Upper lobe of left lung (tissue), 6 donors: ENCODE measurements around the gene ANGEL2. TPM values are rescaled to one million over a fixed set of nuclear protein-coding genes. Genes with fewer than 3 reads are reported as not detected.
A peak's percentile ranks its signal among the peaks of the same experiment; 100 is the strongest.

Experiments used
- ATAC-seq, 2 donors: fragments of 200-7000 bp; cut with Tn5 transposase; one replicate each; pipeline ENCODE4 v1.9.1; 2022; ENCODE audit warnings: mild to moderate bottlenecking in 2 of 2, moderate library complexity in 2 of 2; ENCODE audit not compliant: low FRiP score in 2 of 2
- DNase-seq, 2 donors: peaks; one replicate each; pipeline ENCODE4 v3.0.0-alpha.2; 2019 to 2020
- H3K27ac ChIP-seq, 4 donors: fragments of 200-600 bp; sonication (generic); one replicate each; pipeline ENCODE4 v1.5.1; 2016 to 2019
- H3K27me3 ChIP-seq, 4 donors: fragments of 200-600 bp; sonication (generic); one replicate each; pipeline ENCODE4 v1.5.1; 2017 to 2019
- H3K36me3 ChIP-seq, 4 donors: fragments of 200-600 bp; sonication (generic); one replicate each; pipeline ENCODE4 v1.5.1; 2016 to 2019
- H3K4me1 ChIP-seq, 4 donors: fragments of 200-600 bp; sonication (generic); one replicate each; pipeline ENCODE4 v1.5.1; 2018 to 2019
- H3K4me3 ChIP-seq, 4 donors: fragments of 200-600 bp; sonication (generic); one replicate each; pipeline ENCODE4 v1.5.1; 2017 to 2019; ENCODE audit warnings: mild to moderate bottlenecking in 2 of 4, moderate library complexity in 1 of 4
- H3K9me3 ChIP-seq, 4 donors: fragments of 200-600 bp; sonication (generic); one replicate each; pipeline ENCODE4 v1.5.1; 2018 to 2019
- CTCF ChIP-seq, 6 experiments: fragments of 450-650 bp in 4 of 6; fragments of 200-600 bp in 2 of 6; sonication (generic) in 2 of 6; IDR thresholded peaks; one replicate each; pipeline ENCODE4 v1.5.1; 2016 to 2019; ENCODE audit warnings: antibody characterized with exemption in 6 of 6
- EP300 ChIP-seq, 4 donors: sonication (generic); formaldehyde crosslinking; IDR thresholded peaks; one replicate each; pipeline ENCODE4 v1.5.1; 2017; ENCODE audit warnings: antibody characterized with exemption in 4 of 4, control low read depth in 2 of 4
- POLR2A ChIP-seq, 4 donors: fragments of 450-650 bp; IDR thresholded peaks; one replicate each; pipeline ENCODE4 v1.5.1; 2016 to 2017; ENCODE audit warnings: antibody characterized with exemption in 4 of 4, mild to moderate bottlenecking in 2 of 4
- POLR2AphosphoS5 ChIP-seq, 2 donors: sonication (generic); formaldehyde crosslinking; IDR thresholded peaks; one replicate each; pipeline ENCODE4 v1.5.1; 2017; ENCODE audit warnings: antibody characterized with exemption in 2 of 2
- WGBS, 2 donors: methylation state at CpG; one replicate each; pipeline ENCODE4 v1.1.5; 2017 to 2018; 5-methylcytosine and 5-hydroxymethylcytosine counted together
- total RNA-seq, 6 donors: library from RNA; depleted of rRNA in 4 of 6; stranded (reverse); fragments of >200 nt in 4 of 6; gene quantifications; one replicate each; pipeline versions ENCODE4 v1.1.0 to v1.2.1, GENCODE V29; 2016 to 2021
- donor health status: DM: no; HTN: no; CAD: no; lungs with moderate emphysema.
- donor health status: DM: no; HTN: yes; CAD: no; lungs with severe emphysema.

The ANGEL2 gene, protein sequence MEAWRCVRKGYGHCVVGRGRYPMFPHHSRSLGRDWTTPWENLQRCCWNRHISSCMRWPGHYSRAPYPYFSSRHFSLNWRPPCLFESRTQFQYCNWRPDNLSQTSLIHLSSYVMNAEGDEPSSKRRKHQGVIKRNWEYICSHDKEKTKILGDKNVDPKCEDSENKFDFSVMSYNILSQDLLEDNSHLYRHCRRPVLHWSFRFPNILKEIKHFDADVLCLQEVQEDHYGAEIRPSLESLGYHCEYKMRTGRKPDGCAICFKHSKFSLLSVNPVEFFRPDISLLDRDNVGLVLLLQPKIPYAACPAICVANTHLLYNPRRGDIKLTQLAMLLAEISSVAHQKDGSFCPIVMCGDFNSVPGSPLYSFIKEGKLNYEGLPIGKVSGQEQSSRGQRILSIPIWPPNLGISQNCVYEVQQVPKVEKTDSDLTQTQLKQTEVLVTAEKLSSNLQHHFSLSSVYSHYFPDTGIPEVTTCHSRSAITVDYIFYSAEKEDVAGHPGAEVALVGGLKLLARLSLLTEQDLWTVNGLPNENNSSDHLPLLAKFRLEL
- total RNA-seq: 10 to 100 TPM; 29.4 to 68.7 (median 35.6) TPM

- Histone ChIP-seq H3K27ac (peak within 1 kb of the TSS; percentile 85 to 94 (median 90)), H3K4me3 (peak within 1 kb of the TSS; percentile 60 to 89 (median 78)), H3K9me3 (no peaks in the 10 kb centered on the region), H3K27me3 (no peaks in the 10 kb centered on the region), H3K36me3 (peaks cover 0 to 22% (median 0%) of the 10 kb centered on the region in 4 donors), H3K4me1 (peaks cover 10 to 20% (median 16%) of the 10 kb centered on the region in 4 donors)
- ATAC-seq (peak; percentile 99), DNase-seq (peak; percentile 94 to 98)
- WGBS, 2 donors: 0% methylated on average over 56 of the region's 66 CpGs
- TF ChIP-seq POLR2A (IDR thresholded peaks at IDR 0.05) (peak in 3 of 4 donors; percentile 17 to 75 (median 74)), POLR2AphosphoS5 (IDR thresholded peaks at IDR 0.05) (peak in 1 of 2 donors; percentile 69), EP300 (IDR thresholded peaks at IDR 0.05) (no peak), CTCF (IDR thresholded peaks at IDR 0.05) (no peak)
Measured at GRCh38 chr1:213015099-213016050, at the start of gene ANGEL2. Gene ANGEL2 (minus strand): TSS chr1:213015867. CDS start chr1:213015671, 196 bp downstream.

DNA sequence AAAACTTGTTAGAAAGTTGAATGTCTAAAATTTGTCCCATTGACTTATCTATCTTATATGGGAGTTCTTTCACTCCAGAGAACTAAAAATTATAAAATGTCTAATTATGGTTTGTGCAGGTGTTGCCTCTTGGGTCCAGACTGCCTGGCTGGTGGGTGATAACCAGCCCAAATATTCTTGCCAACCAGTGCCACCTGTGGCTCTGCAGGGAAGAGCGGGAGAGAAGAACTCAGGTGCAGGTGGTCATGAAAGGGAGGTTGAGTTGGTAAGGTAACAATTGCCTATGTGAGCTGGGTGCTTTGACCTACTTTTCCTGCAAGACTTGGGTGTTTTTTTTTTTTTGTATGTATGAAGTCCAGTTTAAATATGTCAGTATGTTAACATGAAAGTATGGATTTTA lies 45.6 kb upstream of the ANGEL2 start:
- Histone ChIP-seq H3K4me3 (no peak overlapping the region), H3K27me3 (no peaks in the 10 kb centered on the region), H3K4me1 (peaks cover 0 to 5% (median 1%) of the 10 kb centered on the region in 4 donors), H3K36me3 (peaks cover 0 to 5% (median 0%) of the 10 kb centered on the region in 4 donors), H3K9me3 (no peaks in the 10 kb centered on the region), H3K27ac (no peak overlapping the region)
- no peak for DNase-seq
- no peak for TF ChIP-seq EP300 (IDR thresholded peaks at IDR 0.05)
- TF ChIP-seq POLR2A (IDR thresholded peaks at IDR 0.05): no peak
- no peak for TF ChIP-seq CTCF (IDR thresholded peaks at IDR 0.05)
- no peak for TF ChIP-seq POLR2AphosphoS5 (IDR thresholded peaks at IDR 0.05)
- ATAC-seq: no peak
- WGBS, 2 donors: 96 to 100% methylated on average over 1 of the region's 1 CpG

DNA sequence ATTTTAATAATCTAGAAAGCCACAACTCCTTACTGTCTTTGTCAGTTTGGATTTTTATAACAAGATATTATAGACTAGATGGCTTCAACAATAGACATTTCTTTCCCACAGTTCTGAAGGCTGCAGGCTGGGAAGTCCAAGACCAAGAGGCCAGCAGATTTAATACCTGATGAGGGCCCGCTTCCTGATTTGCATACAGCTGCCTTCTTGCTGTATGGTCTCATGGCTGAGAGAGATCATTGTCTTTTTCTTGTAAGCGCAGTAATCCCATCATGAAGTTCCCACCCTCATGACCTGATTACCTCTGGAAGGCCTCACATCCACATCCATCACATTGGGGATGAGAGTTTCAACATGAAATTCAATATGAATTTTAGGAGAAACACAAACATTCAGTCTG lies 45.2 kb upstream of the ANGEL2 start:
- H3K36me3 ChIP-seq: peaks cover 0 to 5% (median 0%) of the 10 kb centered on the region in 4 donors
- no peak for DNase-seq
- no peak overlapping the region for H3K27ac ChIP-seq
- no peak for TF ChIP-seq EP300 (IDR thresholded peaks at IDR 0.05)
- no peak for ATAC-seq
- H3K9me3 ChIP-seq: no peaks in the 10 kb centered on the region
- H3K4me1 ChIP-seq: peaks cover 0 to 5% (median 0%) of the 10 kb centered on the region in 4 donors
- no peaks in the 10 kb centered on the region for H3K27me3 ChIP-seq
- WGBS, 2 donors: 95 to 98% methylated on average over 2 of the region's 2 CpGs
- no peak overlapping the region for H3K4me3 ChIP-seq

DNA sequence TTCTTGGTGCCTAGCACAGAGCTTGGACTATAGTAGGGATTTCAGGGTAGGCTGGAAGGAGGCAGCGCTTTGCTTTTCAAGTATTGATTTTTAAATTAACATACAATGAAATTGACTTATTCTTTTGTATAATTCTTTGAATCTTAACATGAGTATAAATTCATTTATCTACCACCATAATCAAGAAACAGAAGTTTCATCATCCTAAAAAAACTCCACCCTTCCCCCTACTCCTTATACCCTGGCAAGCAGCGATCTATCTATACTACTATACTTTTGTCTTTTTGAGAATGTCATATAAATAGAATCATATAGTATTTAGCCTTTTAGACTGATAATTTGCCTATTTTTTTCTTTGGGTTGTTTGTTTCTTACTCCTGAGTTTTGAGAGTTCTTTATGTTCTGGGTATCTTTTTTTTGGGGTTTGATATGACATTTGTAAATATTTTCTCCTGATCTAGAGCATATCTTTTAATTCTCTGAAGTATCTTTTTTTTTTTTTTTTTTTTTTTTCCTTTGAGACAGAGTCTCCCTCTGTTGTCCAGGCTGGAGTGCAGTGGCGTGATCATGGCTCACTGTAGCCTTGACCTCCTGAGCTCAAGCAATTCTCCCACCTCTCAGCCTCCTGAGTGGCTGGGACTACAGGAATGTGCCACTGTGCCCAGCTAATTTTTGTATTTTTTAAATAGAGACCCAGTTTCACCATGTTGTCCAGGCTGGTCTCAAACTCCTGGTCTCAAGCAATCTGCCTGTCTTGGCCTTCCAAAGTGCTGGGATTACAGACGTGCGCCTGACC lies 41.8 kb upstream of the ANGEL2 start:
- H3K36me3 ChIP-seq: peaks cover 0 to 1% (median 0%) of the 10 kb centered on the region in 4 donors
- TF ChIP-seq POLR2AphosphoS5 (IDR thresholded peaks at IDR 0.05): no peak
- TF ChIP-seq CTCF (IDR thresholded peaks at IDR 0.05): no peak
- TF ChIP-seq POLR2A (IDR thresholded peaks at IDR 0.05): no peak
- TF ChIP-seq EP300 (IDR thresholded peaks at IDR 0.05): no peak
- no peak overlapping the region for H3K27ac ChIP-seq
- ATAC-seq (no peak), DNase-seq (no peak)
- 89 to 94% methylated on average over 5 of the region's 5 CpGs for WGBS, 2 donors
- H3K4me3 ChIP-seq: no peak overlapping the region
- peaks cover 3 to 10% (median 5%) of the 10 kb centered on the region in 4 donors for H3K4me1 ChIP-seq
- no peaks in the 10 kb centered on the region for H3K9me3 ChIP-seq
- no peaks in the 10 kb centered on the region for H3K27me3 ChIP-seq
